SK-N-MC (cell line): ENCODE data around the gene MXRA8.
"Not testable (repeated sequence)": the region's sequence is repeated elsewhere in the genome, so short reads cannot be mapped to it uniquely, and the experiment has no call there.

Experiments
- DNase-seq: peaks from one replicate; pipeline ENCODE4 v3.0.0-alpha.2; 2011; ENCODE audit warnings: low read depth, low spot score
- H3K27ac ChIP-seq: fragments of 200-600 bp; sonication (generic); 2 replicates; pipeline ENCODE4 v1.5.1; 2016; ENCODE audit warnings: mixed run types
- H3K36me3 ChIP-seq: fragments of 200-600 bp; sonication (generic); 2 replicates; pipeline ENCODE4 v1.6.1; 2017; ENCODE audit warnings: antibody characterized with exemption, low read length, mixed read lengths; ENCODE audit not compliant: insufficient read depth
- H3K4me3 ChIP-seq: fragments of 200-600 bp; sonication (generic); 2 replicates; pipeline ENCODE4 v1.5.1; 2016
- H3K9ac ChIP-seq: fragments of 200-600 bp; sonication (generic); 2 replicates; pipeline ENCODE4 v1.8.0; 2017; ENCODE audit warnings: mixed run types, mixed read lengths; ENCODE audit not compliant: insufficient read length
- H3K9me3 ChIP-seq: fragments of 200-600 bp; sonication (generic); 2 replicates; pipeline ENCODE4 v1.6.1; 2017; ENCODE audit warnings: low read depth, mild to moderate bottlenecking, antibody characterized with exemption, low read length, moderate library complexity, mixed read lengths
- EZH2 ChIP-seq: fragments of 200-600 bp; sonication (generic); IDR thresholded peaks from one replicate; pipeline ENCODE4 v1.6.1; 2017; ENCODE audit warnings: antibody characterized with exemption
- FOXP2 ChIP-seq: optimal IDR thresholded peaks from 2 replicates; pipeline ENCODE3; 2011; ENCODE audit warnings: mild to moderate bottlenecking, moderate library complexity; ENCODE audit not compliant: insufficient read depth; ENCODE audit errors: extremely low read length, control extremely low read depth
- POLR2AphosphoS5 ChIP-seq: IDR thresholded peaks from 2 replicates; pipeline ENCODE4 v1.6.1; 2012; ENCODE audit warnings: mild to moderate bottlenecking, low read depth, low read length, borderline replicate concordance

Gene MXRA8, protein sequence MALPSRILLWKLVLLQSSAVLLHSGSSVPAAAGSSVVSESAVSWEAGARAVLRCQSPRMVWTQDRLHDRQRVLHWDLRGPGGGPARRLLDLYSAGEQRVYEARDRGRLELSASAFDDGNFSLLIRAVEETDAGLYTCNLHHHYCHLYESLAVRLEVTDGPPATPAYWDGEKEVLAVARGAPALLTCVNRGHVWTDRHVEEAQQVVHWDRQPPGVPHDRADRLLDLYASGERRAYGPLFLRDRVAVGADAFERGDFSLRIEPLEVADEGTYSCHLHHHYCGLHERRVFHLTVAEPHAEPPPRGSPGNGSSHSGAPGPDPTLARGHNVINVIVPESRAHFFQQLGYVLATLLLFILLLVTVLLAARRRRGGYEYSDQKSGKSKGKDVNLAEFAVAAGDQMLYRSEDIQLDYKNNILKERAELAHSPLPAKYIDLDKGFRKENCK

DNA sequence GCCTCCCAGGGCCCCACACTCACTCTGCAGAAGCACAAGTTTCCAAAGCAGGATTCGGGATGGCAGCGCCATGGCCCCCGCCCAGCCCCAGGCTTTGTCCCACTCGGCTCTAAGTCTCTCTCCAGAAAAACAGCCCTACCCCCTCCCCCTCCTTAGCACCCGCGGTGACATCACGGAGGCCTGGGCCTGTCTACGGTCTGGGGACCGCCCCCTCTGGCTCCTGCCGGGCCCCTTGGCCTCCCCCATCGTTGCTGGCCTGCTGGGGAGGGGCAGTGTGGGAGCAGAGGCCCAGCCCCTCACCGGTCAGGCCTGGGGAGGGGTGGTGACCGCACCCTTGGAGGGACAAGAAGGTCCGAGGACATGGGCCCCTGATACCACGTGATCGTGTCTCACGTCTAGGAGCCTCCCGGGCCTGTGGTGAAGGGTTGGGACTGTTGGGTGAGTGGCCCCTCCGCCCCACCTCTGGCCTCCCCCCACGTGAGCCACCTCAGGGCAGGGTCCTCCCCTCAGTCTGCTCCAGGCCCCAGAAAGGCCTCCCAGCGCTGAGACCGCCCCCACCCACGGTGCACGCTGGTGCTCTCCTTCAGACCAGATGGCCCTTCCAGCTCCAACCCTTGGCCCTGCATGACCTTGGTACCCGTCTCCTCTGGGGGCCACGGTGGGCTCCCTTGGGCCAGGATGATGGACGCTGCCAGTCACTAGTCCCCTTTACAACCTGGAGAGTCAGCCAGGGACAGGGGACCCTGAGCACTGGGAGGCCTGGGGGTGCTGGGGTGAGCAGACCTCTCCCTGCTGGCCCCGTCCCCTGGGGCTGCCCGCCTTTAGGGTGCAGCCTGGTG, at the start of gene MXRA8:
MXRA8 (minus strand) TSS at position 123 of the 839 bp plus-strand sequence; CDS start at position 72, 51 bp downstream.
- H3K4me3 ChIP-seq = peak within 1 kb of the TSS; percentile 51
- TF ChIP-seq POLR2AphosphoS5 (peak; percentile 69; the same call in 1 of the 2 replicates), FOXP2 (no peak)
- peak within 1 kb of the TSS; percentile 51 for H3K9ac ChIP-seq
- H3K27ac ChIP-seq = peak within 1 kb of the TSS; percentile 86
- no peaks in the 10 kb centered on the region for H3K9me3 ChIP-seq
- H3K36me3 ChIP-seq = no peaks in the 10 kb centered on the region
- no peak for DNase-seq

DNA sequence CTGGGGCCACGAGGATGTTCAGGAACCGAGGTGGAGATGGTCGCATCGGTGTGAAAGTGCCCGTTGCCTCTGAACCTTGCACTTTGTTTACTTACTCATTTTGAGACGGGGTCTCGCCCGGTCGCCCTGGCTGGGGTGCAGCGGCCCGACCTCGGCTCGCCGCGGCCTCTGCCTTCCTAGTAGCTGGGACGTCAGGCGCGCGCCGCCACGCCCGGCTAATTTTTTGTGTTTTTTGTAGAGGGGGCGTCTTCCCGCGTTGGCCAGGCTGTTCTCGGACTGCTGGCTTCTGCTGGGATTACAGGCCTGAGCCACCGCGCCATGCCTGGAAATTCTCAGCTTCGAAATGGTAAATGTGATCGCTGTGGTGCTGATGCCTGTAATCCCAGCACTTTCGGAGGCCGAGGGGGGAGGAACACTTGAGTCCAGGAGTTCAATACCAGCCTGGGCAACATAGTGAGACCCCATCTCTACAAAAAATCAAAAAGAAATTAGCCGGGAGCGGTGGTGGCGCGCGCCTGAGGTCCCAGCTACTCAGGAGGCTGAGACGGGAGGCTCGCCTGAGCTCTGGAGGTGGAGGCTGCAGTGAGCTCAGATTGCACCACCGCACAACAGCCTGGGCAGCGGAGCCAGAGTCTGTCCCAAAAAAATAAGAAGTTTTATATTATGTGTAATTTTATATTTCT, 49.4 kb upstream of the MXRA8 start:
- H3K27ac ChIP-seq = peak overlapping the region; percentile 83
- H3K4me3 ChIP-seq = peak overlapping the region; percentile 95
- H3K9ac ChIP-seq = peak overlapping the region; percentile 97
- H3K9me3 ChIP-seq = no peaks in the 10 kb centered on the region
- H3K36me3 ChIP-seq = peaks cover 29% of the 10 kb centered on the region
- TF ChIP-seq POLR2AphosphoS5 = no peak
- TF ChIP-seq FOXP2 = no peak
- TF ChIP-seq EZH2 = no peak
- DNase-seq = no peak

DNA sequence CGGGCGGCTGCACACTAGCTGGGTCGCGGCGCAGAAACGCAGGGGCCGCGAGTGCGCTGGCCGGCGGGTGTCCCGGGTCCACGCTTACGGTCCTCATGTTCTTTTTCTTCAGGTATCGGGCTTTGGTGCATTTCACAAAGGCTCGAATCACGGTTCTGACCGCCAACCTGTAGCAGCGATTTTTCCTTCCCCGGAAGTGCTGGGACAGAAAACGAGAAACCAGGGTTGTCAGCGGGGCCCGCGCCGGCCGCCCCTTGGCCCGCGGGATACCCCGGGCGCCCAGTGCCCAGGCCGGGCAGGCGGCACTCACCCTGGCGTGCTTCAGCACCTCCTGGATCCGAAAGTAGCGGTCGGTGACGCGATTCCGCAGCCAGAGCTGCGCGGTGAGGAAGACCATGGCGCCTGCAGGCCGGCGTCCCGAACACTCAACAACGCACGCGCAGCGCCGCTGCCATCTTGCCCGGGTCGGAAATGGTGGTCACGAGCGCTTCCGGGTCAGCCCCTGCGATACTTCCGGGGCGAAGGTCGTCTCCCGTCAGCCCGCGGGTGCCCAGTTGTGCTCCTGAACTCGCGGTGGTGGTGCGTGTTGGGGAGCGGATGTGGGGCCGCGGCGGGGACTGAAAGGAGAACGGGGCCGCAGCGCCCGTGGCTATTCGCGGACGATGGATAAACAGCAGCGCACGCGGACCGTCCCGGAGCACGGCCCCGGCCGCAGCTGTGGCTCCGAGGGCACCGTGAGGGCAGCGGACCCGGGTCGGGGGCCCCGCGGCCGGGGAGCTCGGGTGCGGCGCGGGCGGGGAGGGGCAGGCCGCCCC, 48.7 kb upstream of the MXRA8 start, which contains the start of gene MRPL20:
MRPL20 (minus strand) TSS at position 473 of the 815 bp plus-strand sequence; CDS start at position 397, 76 bp downstream.
- Histone ChIP-seq H3K9ac (peak within 1 kb of the TSS; percentile 97), H3K4me3 (peak within 1 kb of the TSS; percentile 95), H3K36me3 (peaks cover 34% of the 10 kb centered on the region), H3K9me3 (no peaks in the 10 kb centered on the region), H3K27ac (peak within 1 kb of the TSS; percentile 83)
- DNase-seq = peak; percentile 52
- TF ChIP-seq EZH2 (no peak), FOXP2 (no peak), POLR2AphosphoS5 (peak; percentile 99)

DNA sequence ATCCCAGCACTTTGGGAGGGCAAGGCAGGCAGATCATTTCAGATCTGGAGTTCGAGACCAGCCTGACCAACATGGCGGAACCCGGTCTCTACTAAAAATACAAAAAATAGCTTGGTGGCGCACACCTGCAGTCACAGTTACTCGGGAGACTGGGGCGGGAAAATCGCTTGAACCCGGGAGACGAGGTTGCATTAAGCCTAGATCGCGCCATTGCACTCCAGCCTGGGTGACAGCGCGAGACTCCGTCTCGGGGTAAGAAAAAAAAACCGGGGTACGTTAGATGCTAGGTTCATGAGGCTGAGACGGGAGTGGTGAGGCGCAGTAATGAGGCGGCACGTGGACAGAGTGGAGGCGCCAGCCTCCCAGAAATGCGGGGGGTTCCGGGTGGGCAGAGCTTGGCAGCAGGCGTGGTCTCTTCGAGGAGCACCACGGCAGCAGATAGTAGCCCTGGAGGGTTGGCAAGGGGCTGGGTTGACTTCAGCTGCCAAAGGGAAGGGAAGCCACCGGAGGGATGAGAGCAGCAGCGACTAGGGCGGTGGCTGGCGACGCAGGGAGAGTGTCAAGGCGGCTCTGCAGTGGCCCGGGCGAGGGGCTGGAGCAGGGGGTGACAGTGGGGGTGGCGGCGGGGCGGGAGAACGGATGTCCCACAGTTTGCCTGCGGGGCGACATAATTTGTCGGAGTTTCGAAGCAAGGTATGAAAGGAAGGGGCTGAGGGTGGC, 47.9 kb upstream of the MXRA8 start:
- no peak for TF ChIP-seq POLR2AphosphoS5
- no peak for TF ChIP-seq FOXP2
- TF ChIP-seq EZH2 = no peak
- Histone ChIP-seq H3K36me3 (peaks cover 42% of the 10 kb centered on the region), H3K27ac (peak overlapping the region; percentile 83), H3K9ac (peak overlapping the region; percentile 97), H3K9me3 (no peaks in the 10 kb centered on the region), H3K4me3 (peak overlapping the region; percentile 95)
- no peak for DNase-seq

DNA sequence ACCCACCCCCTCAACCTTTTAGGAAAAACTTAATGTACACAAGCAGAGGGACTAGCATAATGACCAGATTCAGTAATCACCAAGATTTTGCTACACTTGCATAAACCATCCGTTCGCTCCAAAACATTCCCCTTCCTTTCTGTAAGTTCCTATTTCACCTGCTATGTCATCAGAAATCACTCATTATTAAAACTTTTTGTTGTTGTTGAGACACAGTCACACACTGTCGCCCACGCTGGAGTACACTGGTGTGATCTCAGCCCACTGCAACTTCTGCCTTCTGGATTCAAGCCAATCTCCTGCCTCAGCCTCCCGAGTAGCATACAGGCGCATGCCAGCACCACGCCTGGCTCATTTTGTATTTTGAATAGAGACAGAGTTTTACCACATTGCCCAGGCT, 45.3 kb upstream of the MXRA8 start:
- peak; percentile 28; the same call in 1 of the 2 replicates for TF ChIP-seq POLR2AphosphoS5
- TF ChIP-seq EZH2 = no peak
- no peak overlapping the region for H3K9ac ChIP-seq
- H3K4me3 ChIP-seq = no peak overlapping the region
- peaks cover 47% of the 10 kb centered on the region for H3K36me3 ChIP-seq
- H3K9me3 ChIP-seq = no peaks in the 10 kb centered on the region
- no peak for DNase-seq
- H3K27ac ChIP-seq = peak overlapping the region; percentile 62

DNA sequence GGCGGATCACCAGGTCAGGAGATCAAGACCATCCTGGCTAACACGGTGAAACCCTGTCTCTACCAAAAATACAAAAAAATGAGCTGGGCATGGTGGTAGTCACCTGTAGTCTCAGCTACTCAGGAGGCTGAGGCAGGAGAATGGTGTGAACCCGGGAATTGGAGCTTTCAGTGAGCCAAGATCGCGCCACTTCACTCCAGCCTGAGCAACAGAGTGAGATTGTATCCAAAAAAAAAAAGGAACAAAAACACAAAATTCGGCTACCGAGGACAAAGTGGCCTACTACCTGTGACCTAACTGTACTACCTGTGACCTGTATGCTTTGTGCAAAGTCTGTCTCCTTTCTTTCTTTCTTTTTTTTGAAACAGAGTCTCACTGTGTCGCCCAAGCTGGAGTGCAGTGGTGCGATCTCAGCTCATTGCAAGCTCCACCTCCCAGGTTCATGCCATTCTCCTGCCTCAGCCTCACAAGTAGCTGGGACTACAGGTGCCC, 44.6 kb upstream of the MXRA8 start:
- Histone ChIP-seq H3K36me3 (peaks cover 46% of the 10 kb centered on the region), H3K27ac (peak overlapping the region; percentile 38; the same call in 1 of the 2 replicates)
- not testable (repeated sequence) for H3K9me3 ChIP-seq, DNase-seq, H3K9ac ChIP-seq, H3K4me3 ChIP-seq
